HG03354 (cell line): ENCODE results near the gene IRF2.
A peak's percentile ranks its signal among the peaks of the same experiment; 100 is the strongest.

Experiments
- ATAC-seq: cut with Tn5 transposase; IDR thresholded peaks from one replicate; pipeline ENCODE4 v1.9.1; 2021; ENCODE audit warnings: mild to moderate bottlenecking; ENCODE audit not compliant: unreplicated experiment, poor library complexity, severe bottlenecking

Gene IRF2

GRCh38 chr4:184474263-184475095, at the start of gene IRF2:
IRF2 (minus strand) TSS chr4:184474550; CDS start chr4:184429064, 45,486 bp downstream.
- peak; percentile 69 for ATAC-seq

- ATAC-seq, result no peak
Measured at GRCh38 chr4:184515606-184516005, 41.3 kb upstream of the IRF2 start.

- ATAC-seq, result peak; percentile 98
Measured at GRCh38 chr4:184514121-184514988, 40.0 kb upstream of the IRF2 start.

- ATAC-seq, result no peak
Measured at GRCh38 chr4:184513802-184514120, 39.4 kb upstream of the IRF2 start.

- no peak for ATAC-seq
Measured at GRCh38 chr4:184511156-184511555, 36.8 kb upstream of the IRF2 start.

- no peak for ATAC-seq
Measured at GRCh38 chr4:184510401-184510800, 36.1 kb upstream of the IRF2 start.

- peak; percentile 99 for ATAC-seq
Measured at GRCh38 chr4:184506527-184507121, 32.3 kb upstream of the IRF2 start.

- ATAC-seq, result no peak
Measured at GRCh38 chr4:184504385-184504784, 30.0 kb upstream of the IRF2 start.

- no peak for ATAC-seq
Measured at GRCh38 chr4:184503869-184504300, 29.5 kb upstream of the IRF2 start.

GRCh38 chr4:184500748-184501589, 26.6 kb upstream of the IRF2 start:
- ATAC-seq, result no peak

GRCh38 chr4:184499996-184500395, 25.6 kb upstream of the IRF2 start:
- ATAC-seq, result no peak

- no peak for ATAC-seq
Measured at GRCh38 chr4:184498598-184498997, 24.2 kb upstream of the IRF2 start.

- no peak for ATAC-seq
Measured at GRCh38 chr4:184489771-184490170, 15.4 kb upstream of the IRF2 start.

GRCh38 chr4:184487503-184487902, 13.2 kb upstream of the IRF2 start:
- ATAC-seq, result no peak

- ATAC-seq, result no peak
Measured at GRCh38 chr4:184485279-184485678, 10.9 kb upstream of the IRF2 start.

- ATAC-seq, result no peak
Measured at GRCh38 chr4:184481544-184481943, 7.2 kb upstream of the IRF2 start.

GRCh38 chr4:184479516-184479950, 5.2 kb upstream of the IRF2 start:
- no peak for ATAC-seq

- no peak for ATAC-seq
Measured at GRCh38 chr4:184477201-184477999, 3.0 kb upstream of the IRF2 start.

- no peak for ATAC-seq
Measured at GRCh38 chr4:184476695-184477094, 2.3 kb upstream of the IRF2 start.
